OCI-LY1 (cell line): ENCODE measurements around the gene PLD1.

Source experiments
- EZH2 ChIP-seq: fragments of 200-600 bp; sonication (generic), shearing (Covaris generic); IDR thresholded peaks from 2 replicates; pipeline ENCODE4 v1.8.0; 2017; ENCODE audit warnings: borderline replicate concordance, mixed run types, mild to moderate bottlenecking, antibody characterized with exemption, low read length, moderate library complexity, mixed read lengths
- TF ChIP-seq, protein P1 (sequence below): fragments of 200-600 bp; sonication (generic), shearing (Covaris generic); IDR thresholded peaks from 2 replicates; pipeline ENCODE4 v1.5.1; 2017; ENCODE audit warnings: mild to moderate bottlenecking, antibody characterized with exemption, low read length, moderate library complexity, mixed read lengths

DNA sequence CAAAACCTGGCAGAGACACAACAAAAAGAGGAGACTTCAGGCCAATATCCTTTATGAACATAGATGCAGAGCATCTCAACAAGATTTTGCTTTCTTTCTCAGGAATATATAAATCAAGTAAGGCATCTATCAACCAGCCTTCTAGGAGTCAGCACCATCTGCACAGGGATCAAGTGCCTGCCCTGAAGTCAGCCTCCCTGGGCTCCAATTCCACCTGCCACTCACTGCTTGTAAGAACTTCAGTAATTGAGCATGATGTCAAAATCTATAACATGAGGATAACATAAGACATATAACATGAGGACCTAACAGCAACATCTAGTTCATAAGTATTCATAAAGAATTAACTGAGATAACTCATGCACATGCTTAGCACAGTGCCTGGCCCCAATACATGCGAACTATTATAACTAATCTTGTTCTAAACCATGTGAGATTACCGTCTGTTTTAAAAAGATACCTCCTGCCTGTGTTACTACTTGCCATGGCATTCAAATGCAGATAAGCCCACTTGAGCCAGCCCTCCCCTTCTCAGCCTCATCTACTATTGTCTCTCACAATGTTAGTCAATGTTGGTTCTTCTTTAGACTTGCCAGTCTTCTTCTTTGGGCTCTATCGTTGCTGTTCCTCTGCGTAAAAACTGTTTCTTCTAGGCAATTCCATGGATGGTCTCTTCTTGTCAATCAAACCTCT, 91.6 kb downstream of the PLD1 start:
- TF ChIP-seq, protein P1, sequence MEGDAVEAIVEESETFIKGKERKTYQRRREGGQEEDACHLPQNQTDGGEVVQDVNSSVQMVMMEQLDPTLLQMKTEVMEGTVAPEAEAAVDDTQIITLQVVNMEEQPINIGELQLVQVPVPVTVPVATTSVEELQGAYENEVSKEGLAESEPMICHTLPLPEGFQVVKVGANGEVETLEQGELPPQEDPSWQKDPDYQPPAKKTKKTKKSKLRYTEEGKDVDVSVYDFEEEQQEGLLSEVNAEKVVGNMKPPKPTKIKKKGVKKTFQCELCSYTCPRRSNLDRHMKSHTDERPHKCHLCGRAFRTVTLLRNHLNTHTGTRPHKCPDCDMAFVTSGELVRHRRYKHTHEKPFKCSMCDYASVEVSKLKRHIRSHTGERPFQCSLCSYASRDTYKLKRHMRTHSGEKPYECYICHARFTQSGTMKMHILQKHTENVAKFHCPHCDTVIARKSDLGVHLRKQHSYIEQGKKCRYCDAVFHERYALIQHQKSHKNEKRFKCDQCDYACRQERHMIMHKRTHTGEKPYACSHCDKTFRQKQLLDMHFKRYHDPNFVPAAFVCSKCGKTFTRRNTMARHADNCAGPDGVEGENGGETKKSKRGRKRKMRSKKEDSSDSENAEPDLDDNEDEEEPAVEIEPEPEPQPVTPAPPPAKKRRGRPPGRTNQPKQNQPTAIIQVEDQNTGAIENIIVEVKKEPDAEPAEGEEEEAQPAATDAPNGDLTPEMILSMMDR = no peak
- no peak for TF ChIP-seq EZH2
